ENCODE results near the gene TNNC1.

DNA sequence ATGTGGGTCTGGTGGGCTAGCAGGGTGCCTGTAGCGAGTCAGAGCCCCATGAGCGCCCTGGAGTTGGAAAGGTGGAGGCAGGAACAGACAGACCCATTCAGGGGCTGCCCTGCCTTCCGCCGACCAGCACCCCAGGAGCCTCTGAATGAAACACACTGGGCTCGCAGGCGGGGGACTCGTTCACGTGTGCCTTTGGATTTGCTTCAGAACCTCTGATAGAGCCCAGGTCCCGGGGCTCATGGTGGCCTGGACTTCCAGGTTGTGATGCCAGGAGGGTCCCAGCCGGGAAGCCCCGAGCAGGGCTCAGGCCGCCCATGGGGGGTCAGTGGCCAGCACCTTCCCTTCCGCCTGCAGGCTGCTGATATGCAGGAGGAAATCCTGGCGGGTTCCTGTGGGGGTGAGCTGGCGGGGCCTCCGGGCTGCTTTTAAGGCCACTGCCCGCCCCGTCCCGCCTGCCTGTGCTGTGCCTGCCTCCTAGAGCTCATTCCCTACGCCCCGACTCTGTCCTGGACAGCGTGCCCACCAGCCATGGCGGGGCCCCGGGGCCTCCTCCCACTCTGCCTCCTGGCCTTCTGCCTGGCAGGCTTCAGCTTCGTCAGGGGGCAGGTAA is 41.1 kb upstream of the TNNC1 start, which contains the start of gene STAB1:
- TF ChIP-seq, protein P1, sequence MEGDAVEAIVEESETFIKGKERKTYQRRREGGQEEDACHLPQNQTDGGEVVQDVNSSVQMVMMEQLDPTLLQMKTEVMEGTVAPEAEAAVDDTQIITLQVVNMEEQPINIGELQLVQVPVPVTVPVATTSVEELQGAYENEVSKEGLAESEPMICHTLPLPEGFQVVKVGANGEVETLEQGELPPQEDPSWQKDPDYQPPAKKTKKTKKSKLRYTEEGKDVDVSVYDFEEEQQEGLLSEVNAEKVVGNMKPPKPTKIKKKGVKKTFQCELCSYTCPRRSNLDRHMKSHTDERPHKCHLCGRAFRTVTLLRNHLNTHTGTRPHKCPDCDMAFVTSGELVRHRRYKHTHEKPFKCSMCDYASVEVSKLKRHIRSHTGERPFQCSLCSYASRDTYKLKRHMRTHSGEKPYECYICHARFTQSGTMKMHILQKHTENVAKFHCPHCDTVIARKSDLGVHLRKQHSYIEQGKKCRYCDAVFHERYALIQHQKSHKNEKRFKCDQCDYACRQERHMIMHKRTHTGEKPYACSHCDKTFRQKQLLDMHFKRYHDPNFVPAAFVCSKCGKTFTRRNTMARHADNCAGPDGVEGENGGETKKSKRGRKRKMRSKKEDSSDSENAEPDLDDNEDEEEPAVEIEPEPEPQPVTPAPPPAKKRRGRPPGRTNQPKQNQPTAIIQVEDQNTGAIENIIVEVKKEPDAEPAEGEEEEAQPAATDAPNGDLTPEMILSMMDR (IDR thresholded peaks at IDR 0.05): no peak
- no peak for TF ChIP-seq ZFX (IDR thresholded peaks at IDR 0.05; ENCODE audit: borderline replicate concordance)

All from 22Rv1 (cell line).